ENCODE measurements around the gene CYP2U1.

DNA sequence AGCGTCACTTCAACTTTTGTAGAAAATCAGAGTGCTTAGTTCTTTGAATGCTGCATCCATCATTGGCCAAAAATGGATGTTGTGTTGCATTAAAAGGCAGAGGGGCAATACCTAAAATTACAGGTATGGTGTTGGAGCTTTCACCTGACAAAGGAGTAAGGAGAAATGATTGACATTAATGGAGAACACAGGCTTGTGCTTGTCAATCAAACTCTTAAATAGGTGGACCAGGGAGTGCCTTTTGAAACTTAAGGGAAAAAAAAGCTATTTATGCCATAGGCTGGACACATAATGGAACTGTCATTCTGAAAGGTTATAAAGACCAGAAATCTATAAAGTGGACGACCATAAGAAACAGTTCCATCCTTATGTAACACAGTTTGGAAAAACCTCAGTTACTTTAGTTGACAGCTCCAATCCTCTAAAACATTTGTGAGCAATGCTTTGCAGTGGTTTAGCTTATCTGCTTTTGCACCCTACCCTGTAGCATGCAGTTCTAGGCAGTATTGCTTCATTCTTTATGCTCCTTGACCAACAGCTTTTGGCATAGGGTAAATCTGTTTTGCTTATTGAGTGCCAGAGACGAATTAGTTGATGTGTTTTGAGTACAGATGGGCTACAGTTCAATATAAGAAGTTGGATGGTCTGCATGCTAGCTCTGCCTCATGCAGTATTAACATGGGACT lies 60.7 kb downstream of the CYP2U1 start:
- TF ChIP-seq POLR2A (IDR thresholded peaks at IDR 0.05): no peak
- TF ChIP-seq, protein P1, sequence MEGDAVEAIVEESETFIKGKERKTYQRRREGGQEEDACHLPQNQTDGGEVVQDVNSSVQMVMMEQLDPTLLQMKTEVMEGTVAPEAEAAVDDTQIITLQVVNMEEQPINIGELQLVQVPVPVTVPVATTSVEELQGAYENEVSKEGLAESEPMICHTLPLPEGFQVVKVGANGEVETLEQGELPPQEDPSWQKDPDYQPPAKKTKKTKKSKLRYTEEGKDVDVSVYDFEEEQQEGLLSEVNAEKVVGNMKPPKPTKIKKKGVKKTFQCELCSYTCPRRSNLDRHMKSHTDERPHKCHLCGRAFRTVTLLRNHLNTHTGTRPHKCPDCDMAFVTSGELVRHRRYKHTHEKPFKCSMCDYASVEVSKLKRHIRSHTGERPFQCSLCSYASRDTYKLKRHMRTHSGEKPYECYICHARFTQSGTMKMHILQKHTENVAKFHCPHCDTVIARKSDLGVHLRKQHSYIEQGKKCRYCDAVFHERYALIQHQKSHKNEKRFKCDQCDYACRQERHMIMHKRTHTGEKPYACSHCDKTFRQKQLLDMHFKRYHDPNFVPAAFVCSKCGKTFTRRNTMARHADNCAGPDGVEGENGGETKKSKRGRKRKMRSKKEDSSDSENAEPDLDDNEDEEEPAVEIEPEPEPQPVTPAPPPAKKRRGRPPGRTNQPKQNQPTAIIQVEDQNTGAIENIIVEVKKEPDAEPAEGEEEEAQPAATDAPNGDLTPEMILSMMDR (IDR thresholded peaks at IDR 0.05): no peak

Data from stomach (tissue), 4 donors.